ENCODE results near the gene ARSB. TPM values are rescaled to one million over a fixed set of nuclear protein-coding genes. Genes with fewer than 3 reads are reported as not detected.

The ARSB gene
- total and polyA plus RNA-seq, 10 of the 15 experiments (the other 5 are each of a cell fraction or from before 2014, with no cell fraction given): 1.2 to 8.2 (median 6.1) TPM

DNA sequence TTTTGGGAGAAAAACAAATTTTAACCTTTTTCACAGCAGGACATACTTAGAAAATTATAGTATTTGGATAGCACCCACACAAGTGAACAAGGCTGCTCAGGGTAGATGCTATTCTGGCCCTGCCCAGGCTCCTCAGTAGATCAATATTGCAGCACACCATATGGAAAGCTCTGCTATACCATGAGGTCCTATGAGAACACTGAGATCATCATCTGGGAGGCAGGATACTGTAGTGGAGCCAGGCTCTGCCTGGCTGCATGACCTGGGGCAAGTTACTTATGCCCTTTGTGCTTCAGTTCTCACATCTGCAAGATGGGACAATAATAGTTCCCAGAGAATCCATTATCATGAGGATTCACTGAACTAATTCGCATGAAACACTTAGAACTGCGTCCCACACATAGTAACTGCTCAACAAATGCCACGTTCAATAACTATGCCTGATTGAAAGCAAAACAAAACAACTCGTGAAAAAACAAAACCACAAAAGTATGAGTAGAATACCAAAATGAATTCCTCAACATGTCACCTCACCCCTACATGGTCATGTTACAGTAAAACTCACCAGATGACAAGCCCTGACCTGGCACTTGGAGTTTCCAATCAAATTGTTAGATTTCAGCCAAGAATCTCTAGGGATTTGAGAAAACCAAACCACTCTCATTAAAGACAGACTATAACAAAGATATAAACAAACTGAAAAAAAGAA, 31.9 kb downstream of the ARSB start (continued):
- TF ChIP-seq MTA3 (IDR thresholded peaks at IDR 0.05; ENCODE audit: borderline replicate concordance, low read length) (no peak), ZSCAN29 (IDR thresholded peaks at IDR 0.05) (no peak), TCF7 (IDR thresholded peaks at IDR 0.05; ENCODE audit: borderline replicate concordance) (no peak), JUND (IDR thresholded peaks at IDR 0.05; ENCODE audit: low read depth, low read length) (no peak), RAD21 (IDR thresholded peaks at IDR 0.05; ENCODE audit: insufficient read depth, low read depth, low read length) (no peak), JUNB (IDR thresholded peaks at IDR 0.05) (no peak; the same call in 1 of the 2 replicates), POLR2AphosphoS5 (IDR thresholded peaks at IDR 0.05; ENCODE audit: low read length) (no peak), POLR2A (IDR thresholded peaks at IDR 0.05; ENCODE audit: low read depth, low read length) (no peak), FOS (IDR thresholded peaks at IDR 0.05; ENCODE audit: borderline replicate concordance, extremely low read depth, insufficient read length) (no peak)
- TF ChIP-seq, protein P1, sequence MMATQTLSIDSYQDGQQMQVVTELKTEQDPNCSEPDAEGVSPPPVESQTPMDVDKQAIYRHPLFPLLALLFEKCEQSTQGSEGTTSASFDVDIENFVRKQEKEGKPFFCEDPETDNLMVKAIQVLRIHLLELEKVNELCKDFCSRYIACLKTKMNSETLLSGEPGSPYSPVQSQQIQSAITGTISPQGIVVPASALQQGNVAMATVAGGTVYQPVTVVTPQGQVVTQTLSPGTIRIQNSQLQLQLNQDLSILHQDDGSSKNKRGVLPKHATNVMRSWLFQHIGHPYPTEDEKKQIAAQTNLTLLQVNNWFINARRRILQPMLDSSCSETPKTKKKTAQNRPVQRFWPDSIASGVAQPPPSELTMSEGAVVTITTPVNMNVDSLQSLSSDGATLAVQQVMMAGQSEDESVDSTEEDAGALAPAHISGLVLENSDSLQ (IDR thresholded peaks at IDR 0.05): peak; percentile 64; the same call in 1 of the 2 replicates
- TF ChIP-seq, protein P2, sequence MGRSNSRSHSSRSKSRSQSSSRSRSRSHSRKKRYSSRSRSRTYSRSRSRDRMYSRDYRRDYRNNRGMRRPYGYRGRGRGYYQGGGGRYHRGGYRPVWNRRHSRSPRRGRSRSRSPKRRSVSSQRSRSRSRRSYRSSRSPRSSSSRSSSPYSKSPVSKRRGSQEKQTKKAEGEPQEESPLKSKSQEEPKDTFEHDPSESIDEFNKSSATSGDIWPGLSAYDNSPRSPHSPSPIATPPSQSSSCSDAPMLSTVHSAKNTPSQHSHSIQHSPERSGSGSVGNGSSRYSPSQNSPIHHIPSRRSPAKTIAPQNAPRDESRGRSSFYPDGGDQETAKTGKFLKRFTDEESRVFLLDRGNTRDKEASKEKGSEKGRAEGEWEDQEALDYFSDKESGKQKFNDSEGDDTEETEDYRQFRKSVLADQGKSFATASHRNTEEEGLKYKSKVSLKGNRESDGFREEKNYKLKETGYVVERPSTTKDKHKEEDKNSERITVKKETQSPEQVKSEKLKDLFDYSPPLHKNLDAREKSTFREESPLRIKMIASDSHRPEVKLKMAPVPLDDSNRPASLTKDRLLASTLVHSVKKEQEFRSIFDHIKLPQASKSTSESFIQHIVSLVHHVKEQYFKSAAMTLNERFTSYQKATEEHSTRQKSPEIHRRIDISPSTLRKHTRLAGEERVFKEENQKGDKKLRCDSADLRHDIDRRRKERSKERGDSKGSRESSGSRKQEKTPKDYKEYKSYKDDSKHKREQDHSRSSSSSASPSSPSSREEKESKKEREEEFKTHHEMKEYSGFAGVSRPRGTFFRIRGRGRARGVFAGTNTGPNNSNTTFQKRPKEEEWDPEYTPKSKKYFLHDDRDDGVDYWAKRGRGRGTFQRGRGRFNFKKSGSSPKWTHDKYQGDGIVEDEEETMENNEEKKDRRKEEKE (IDR thresholded peaks at IDR 0.05): no peak
- TF ChIP-seq, protein P3, sequence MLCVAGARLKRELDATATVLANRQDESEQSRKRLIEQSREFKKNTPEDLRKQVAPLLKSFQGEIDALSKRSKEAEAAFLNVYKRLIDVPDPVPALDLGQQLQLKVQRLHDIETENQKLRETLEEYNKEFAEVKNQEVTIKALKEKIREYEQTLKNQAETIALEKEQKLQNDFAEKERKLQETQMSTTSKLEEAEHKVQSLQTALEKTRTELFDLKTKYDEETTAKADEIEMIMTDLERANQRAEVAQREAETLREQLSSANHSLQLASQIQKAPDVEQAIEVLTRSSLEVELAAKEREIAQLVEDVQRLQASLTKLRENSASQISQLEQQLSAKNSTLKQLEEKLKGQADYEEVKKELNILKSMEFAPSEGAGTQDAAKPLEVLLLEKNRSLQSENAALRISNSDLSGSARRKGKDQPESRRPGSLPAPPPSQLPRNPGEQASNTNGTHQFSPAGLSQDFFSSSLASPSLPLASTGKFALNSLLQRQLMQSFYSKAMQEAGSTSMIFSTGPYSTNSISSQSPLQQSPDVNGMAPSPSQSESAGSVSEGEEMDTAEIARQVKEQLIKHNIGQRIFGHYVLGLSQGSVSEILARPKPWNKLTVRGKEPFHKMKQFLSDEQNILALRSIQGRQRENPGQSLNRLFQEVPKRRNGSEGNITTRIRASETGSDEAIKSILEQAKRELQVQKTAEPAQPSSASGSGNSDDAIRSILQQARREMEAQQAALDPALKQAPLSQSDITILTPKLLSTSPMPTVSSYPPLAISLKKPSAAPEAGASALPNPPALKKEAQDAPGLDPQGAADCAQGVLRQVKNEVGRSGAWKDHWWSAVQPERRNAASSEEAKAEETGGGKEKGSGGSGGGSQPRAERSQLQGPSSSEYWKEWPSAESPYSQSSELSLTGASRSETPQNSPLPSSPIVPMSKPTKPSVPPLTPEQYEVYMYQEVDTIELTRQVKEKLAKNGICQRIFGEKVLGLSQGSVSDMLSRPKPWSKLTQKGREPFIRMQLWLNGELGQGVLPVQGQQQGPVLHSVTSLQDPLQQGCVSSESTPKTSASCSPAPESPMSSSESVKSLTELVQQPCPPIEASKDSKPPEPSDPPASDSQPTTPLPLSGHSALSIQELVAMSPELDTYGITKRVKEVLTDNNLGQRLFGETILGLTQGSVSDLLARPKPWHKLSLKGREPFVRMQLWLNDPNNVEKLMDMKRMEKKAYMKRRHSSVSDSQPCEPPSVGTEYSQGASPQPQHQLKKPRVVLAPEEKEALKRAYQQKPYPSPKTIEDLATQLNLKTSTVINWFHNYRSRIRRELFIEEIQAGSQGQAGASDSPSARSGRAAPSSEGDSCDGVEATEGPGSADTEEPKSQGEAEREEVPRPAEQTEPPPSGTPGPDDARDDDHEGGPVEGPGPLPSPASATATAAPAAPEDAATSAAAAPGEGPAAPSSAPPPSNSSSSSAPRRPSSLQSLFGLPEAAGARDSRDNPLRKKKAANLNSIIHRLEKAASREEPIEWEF (IDR thresholded peaks at IDR 0.05; ENCODE audit: insufficient replicate concordance, low read depth, low read length): no peak
- TF ChIP-seq, protein P4, sequence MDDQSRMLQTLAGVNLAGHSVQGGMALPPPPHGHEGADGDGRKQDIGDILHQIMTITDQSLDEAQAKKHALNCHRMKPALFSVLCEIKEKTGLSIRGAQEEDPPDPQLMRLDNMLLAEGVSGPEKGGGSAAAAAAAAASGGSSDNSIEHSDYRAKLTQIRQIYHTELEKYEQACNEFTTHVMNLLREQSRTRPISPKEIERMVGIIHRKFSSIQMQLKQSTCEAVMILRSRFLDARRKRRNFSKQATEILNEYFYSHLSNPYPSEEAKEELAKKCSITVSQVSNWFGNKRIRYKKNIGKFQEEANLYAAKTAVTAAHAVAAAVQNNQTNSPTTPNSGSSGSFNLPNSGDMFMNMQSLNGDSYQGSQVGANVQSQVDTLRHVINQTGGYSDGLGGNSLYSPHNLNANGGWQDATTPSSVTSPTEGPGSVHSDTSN (IDR thresholded peaks at IDR 0.05; ENCODE audit: insufficient replicate concordance, low read depth, low read length): no peak

All from GM12878 (cell line).